IgD-negative memory B cell (primary cell): ENCODE measurements around the gene ZCCHC7. TPM values are rescaled to one million over a fixed set of nuclear protein-coding genes. Genes with fewer than 3 reads are reported as not detected.
"Not testable (repeated sequence)": the region's sequence is repeated elsewhere in the genome, so short reads cannot be mapped to it uniquely, and the experiment has no call there.

Experiments used
- H3K27ac Mint-ChIP-seq, 3 donors: one replicate each; pipeline ENCODE4 v1.8.0; 2020 to 2022; ENCODE audit warnings: mild to moderate bottlenecking in 3 of 3, mixed read lengths in 3 of 3, moderate library complexity in 1 of 3
- H3K27me3 Mint-ChIP-seq: one replicate; pipeline ENCODE4 v1.8.0; 2021; ENCODE audit warnings: mixed read lengths
- H3K36me3 Mint-ChIP-seq: one replicate; pipeline ENCODE4 v1.8.0; 2020; ENCODE audit warnings: mild to moderate bottlenecking, mixed read lengths
- H3K4me1 Mint-ChIP-seq, 3 donors: one replicate each; pipeline ENCODE4 v1.8.0; 2020 to 2022; ENCODE audit warnings: mixed read lengths in 3 of 3, mild to moderate bottlenecking in 1 of 3
- H3K4me3 Mint-ChIP-seq, 4 donors: one replicate each; pipeline ENCODE4 v1.8.0; 2020 to 2022; ENCODE audit warnings: mild to moderate bottlenecking in 4 of 4, mixed read lengths in 4 of 4, moderate library complexity in 3 of 4
- H3K9me3 Mint-ChIP-seq, 3 donors: one replicate each; pipeline ENCODE4 v1.8.0; 2020 to 2021; ENCODE audit warnings: mixed read lengths in 3 of 3, mild to moderate bottlenecking in 1 of 3
- polyA plus RNA-seq: library from polyadenylated mRNA; unstranded; fragments of 300-500 nt; fragmentation: Illumina TruSeq; gene quantifications from one replicate; pipeline ENCODE4 v1.2.3, GENCODE V29; 2021

The ZCCHC7 gene
- polyA plus RNA-seq, 1 donor from 2014 or later = 76.8 TPM

DNA sequence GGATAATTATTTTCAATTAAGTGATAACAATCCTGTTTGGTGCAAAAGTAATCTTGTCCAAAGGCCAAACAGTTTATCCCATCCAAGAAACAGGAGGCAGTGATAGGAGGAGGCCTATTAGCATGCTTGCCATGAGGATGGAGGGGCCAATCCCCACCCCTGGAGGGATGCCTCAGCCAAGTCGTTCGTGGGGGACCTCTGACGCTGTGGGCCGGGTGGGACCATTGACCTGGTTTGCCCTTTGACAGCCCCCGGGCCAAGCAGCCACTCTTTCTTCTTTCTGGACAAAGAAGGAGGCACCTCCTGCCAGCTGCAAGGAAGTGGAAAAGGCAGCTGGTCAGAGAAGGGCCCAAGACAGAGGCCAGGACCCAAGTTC is 262.6 kb downstream of the ZCCHC7 start:
- peak overlapping the region; percentile 27 to 96 (median 90) for H3K27ac Mint-ChIP-seq
- H3K9me3 Mint-ChIP-seq = no peaks in the 10 kb centered on the region
- H3K36me3 Mint-ChIP-seq = peaks cover 5% of the 10 kb centered on the region
- H3K4me1 Mint-ChIP-seq = peaks cover 62 to 65% (median 65%) of the 10 kb centered on the region in 3 donors
- peaks cover 8% of the 10 kb centered on the region for H3K27me3 Mint-ChIP-seq
- H3K4me3 Mint-ChIP-seq = peak overlapping the region in 3 of 4 donors; percentile 45 to 90 (median 80)

DNA sequence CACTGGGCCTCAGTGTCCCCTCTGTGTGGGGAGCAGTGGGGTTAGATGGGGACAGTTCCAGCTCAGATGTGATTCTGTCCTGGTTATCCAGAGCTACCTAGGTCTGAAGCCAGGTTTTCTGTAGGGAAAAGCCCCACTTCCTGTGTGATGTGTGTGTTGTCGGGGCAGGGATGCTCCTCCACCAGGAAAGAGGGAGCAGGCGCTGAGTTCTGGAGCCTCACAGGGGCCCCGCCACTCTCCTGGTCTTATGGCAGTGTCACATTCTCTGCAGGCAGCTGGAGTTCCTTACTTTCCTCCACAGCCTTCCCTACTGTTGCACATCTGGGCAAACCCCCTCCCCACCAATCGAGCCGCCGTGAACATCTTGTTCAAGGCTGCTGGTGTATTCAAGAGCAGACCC is 263.0 kb downstream of the ZCCHC7 start:
- H3K4me3 Mint-ChIP-seq = peak overlapping the region in 3 of 4 donors; percentile 17 to 88 (median 30)
- H3K27me3 Mint-ChIP-seq = peaks cover 5% of the 10 kb centered on the region
- H3K36me3 Mint-ChIP-seq = peaks cover 5% of the 10 kb centered on the region
- no peaks in the 10 kb centered on the region for H3K9me3 Mint-ChIP-seq
- peak overlapping the region in 1 of 3 donors; percentile 96 for H3K27ac Mint-ChIP-seq
- H3K4me1 Mint-ChIP-seq = peaks cover 58 to 63% (median 61%) of the 10 kb centered on the region in 3 donors

- H3K4me1 Mint-ChIP-seq = peaks cover 52 to 59% (median 55%) of the 10 kb centered on the region in 3 donors
- no peaks in the 10 kb centered on the region for H3K9me3 Mint-ChIP-seq
- peak overlapping the region in 3 of 4 donors; percentile 17 to 88 (median 79) for H3K4me3 Mint-ChIP-seq
- peak overlapping the region in 2 of 3 donors; percentile 31 to 93 for H3K27ac Mint-ChIP-seq
- H3K36me3 Mint-ChIP-seq = peaks cover 5% of the 10 kb centered on the region
- no peaks in the 10 kb centered on the region for H3K27me3 Mint-ChIP-seq
Measured at GRCh38 chr9:37383876-37384746, 263.7 kb downstream of the ZCCHC7 start.

- Mint-ChIP-seq H3K4me1 (peaks cover 51 to 54% (median 52%) of the 10 kb centered on the region in 3 donors), H3K9me3 (no peaks in the 10 kb centered on the region), H3K27me3 (no peaks in the 10 kb centered on the region), H3K27ac (peak overlapping the region in 2 of 3 donors; percentile 54 to 76), H3K36me3 (peaks cover 4% of the 10 kb centered on the region), H3K4me3 (peak overlapping the region in 1 of 4 donors; percentile 49)
Measured at GRCh38 chr9:37385286-37385685, 264.9 kb downstream of the ZCCHC7 start.

DNA sequence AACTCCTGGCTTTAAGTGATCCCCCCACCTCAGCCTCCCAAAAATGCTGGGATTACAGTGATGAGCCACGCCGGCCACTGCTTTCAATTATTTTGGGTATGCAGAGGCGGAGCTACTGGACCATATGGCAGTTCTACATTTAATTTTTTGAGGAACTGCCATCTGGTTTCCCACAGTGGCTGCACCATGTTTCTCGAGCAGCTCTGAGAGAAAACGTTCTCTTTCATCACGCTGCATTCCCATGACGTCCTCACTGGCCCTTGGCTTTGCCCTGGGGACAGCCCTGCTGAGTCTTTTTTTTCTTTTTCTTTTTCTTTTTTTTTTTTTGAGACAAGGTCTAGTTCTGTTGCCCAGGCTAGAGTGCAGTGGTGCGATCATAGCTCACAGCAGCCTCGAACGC is 266.6 kb downstream of the ZCCHC7 start:
- Mint-ChIP-seq H3K9me3 (no peaks in the 10 kb centered on the region), H3K4me3 (peak overlapping the region in 2 of 4 donors; percentile 54 to 65), H3K27me3 (no peaks in the 10 kb centered on the region), H3K36me3 (peaks cover under 1% of the 10 kb centered on the region), H3K4me1 (peaks cover 43 to 49% (median 47%) of the 10 kb centered on the region in 3 donors), H3K27ac (peak overlapping the region in 2 of 3 donors; percentile 53 to 63)

- Mint-ChIP-seq H3K4me1 (peaks cover 22 to 29% (median 26%) of the 10 kb centered on the region in 3 donors), H3K27me3 (no peaks in the 10 kb centered on the region)
Measured at GRCh38 chr9:37390759-37391158, 270.4 kb downstream of the ZCCHC7 start.

DNA sequence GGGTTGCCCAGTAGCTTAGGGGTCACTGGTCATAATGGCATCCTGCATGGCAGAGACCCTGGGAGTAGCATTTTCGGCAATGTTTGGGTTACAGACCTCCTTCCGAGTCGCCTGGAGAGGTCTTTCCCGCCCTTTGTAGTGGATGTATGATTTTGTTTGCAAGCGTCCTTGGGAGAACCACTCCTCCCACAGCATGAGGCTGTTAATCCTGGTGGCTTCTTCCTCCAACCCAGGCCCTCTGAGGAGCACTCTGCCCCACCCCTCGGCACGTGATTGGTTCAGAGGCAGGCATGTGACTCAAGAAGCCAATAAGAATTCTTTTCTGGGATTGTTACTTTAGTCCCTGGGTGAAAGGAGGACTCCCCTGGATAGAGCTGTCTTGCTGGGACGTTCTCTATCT is 271.9 kb downstream of the ZCCHC7 start:
- H3K27ac Mint-ChIP-seq = peak overlapping the region in 1 of 3 donors; percentile 43

More at GRCh38 chr9:37390759-37391158, 270.4 kb downstream of the ZCCHC7 start:
- Mint-ChIP-seq H3K4me3 (peak overlapping the region in 2 of 4 donors; percentile 49 to 79), H3K27ac (peak overlapping the region; percentile 14 to 53 (median 29)), H3K36me3 (no peaks in the 10 kb centered on the region), H3K9me3 (no peaks in the 10 kb centered on the region)

DNA sequence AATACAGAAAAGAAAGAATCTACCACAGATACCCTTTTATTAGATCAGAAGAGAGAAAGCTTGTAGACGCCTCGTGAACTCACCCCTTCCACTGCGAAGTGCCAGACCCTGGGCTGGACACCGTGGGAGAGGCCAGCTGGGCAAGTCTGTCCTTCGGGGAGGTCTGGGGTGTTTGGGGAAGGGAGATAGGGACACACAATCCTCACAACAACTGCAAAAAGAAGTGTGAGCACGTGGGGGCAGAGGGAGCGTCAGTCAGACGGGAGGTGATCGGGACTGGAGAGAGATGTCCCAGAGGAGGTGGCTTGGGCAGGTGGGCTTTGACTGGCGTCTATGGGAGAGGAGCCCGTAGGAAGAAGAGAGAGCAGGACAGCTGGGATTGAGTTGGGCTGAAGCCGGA is 274.9 kb downstream of the ZCCHC7 start:
- H3K27ac Mint-ChIP-seq = peak overlapping the region in 1 of 3 donors; percentile 92
- no peaks in the 10 kb centered on the region for H3K36me3 Mint-ChIP-seq
- no peaks in the 10 kb centered on the region for H3K9me3 Mint-ChIP-seq
- peaks cover 22 to 29% (median 25%) of the 10 kb centered on the region in 3 donors for H3K4me1 Mint-ChIP-seq
- H3K27me3 Mint-ChIP-seq = no peaks in the 10 kb centered on the region
- H3K4me3 Mint-ChIP-seq = peak overlapping the region in 1 of 4 donors; percentile 60

More for the DNA sequence above, 271.9 kb downstream of the ZCCHC7 start:
- H3K36me3 Mint-ChIP-seq = no peaks in the 10 kb centered on the region
- H3K27me3 Mint-ChIP-seq = no peaks in the 10 kb centered on the region
- no peaks in the 10 kb centered on the region for H3K9me3 Mint-ChIP-seq
- H3K4me1 Mint-ChIP-seq = peaks cover 17 to 22% (median 18%) of the 10 kb centered on the region in 3 donors
- no peak overlapping the region for H3K4me3 Mint-ChIP-seq

DNA sequence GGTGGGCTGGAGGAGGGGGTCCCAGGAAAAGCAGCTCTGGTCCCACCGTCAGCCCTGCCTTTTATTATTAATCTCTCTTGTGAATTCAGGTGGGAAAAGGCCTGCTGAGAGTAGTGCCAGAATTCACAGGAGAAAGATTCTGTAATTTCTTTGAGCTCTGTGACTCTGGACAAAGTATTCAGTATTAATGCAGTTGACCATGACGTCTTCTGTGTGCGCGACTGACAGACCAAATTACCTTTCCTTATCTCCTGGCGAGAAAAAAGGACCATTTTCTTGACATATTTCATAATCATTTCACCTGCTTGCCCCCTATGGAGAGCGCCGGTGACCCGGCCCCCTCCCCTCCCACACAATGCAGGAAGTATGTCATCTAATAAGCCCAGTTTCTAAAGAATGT is 275.3 kb downstream of the ZCCHC7 start:
- H3K4me1 Mint-ChIP-seq = peaks cover 18 to 25% (median 22%) of the 10 kb centered on the region in 3 donors
- no peaks in the 10 kb centered on the region for H3K27me3 Mint-ChIP-seq
- H3K4me3 Mint-ChIP-seq = peak overlapping the region in 2 of 4 donors; percentile 55 to 60
- H3K9me3 Mint-ChIP-seq = no peaks in the 10 kb centered on the region
- no peaks in the 10 kb centered on the region for H3K36me3 Mint-ChIP-seq
- H3K27ac Mint-ChIP-seq = peak overlapping the region in 1 of 3 donors; percentile 92

- not testable (repeated sequence) for H3K9me3 Mint-ChIP-seq, H3K27me3 Mint-ChIP-seq, H3K27ac Mint-ChIP-seq, H3K36me3 Mint-ChIP-seq, H3K4me3 Mint-ChIP-seq
- H3K4me1 Mint-ChIP-seq = peaks cover 20 to 25% (median 24%) of the 10 kb centered on the region in 3 donors
Measured at GRCh38 chr9:37397948-37398347, 277.6 kb downstream of the ZCCHC7 start.

- peaks cover 25 to 30% (median 30%) of the 10 kb centered on the region in 3 donors for H3K4me1 Mint-ChIP-seq
- H3K36me3 Mint-ChIP-seq = no peaks in the 10 kb centered on the region
- H3K4me3 Mint-ChIP-seq = peak overlapping the region in 1 of 4 donors; percentile 75
- no peaks in the 10 kb centered on the region for H3K9me3 Mint-ChIP-seq
- H3K27ac Mint-ChIP-seq = peak overlapping the region in 1 of 3 donors; percentile 4
- peaks cover 9% of the 10 kb centered on the region for H3K27me3 Mint-ChIP-seq
Measured at GRCh38 chr9:37398464-37399025, 278.2 kb downstream of the ZCCHC7 start.

GRCh38 chr9:37399336-37399735 is 279.0 kb downstream of the ZCCHC7 start:
- Mint-ChIP-seq H3K4me3 (no peak overlapping the region), H3K27me3 (peaks cover 13% of the 10 kb centered on the region), H3K4me1 (peaks cover 30 to 35% (median 31%) of the 10 kb centered on the region in 3 donors), H3K36me3 (no peaks in the 10 kb centered on the region), H3K27ac (no peak overlapping the region), H3K9me3 (no peaks in the 10 kb centered on the region)

- Mint-ChIP-seq H3K27ac (peak overlapping the region in 1 of 3 donors; percentile 41), H3K4me3 (no peak overlapping the region), H3K27me3 (peaks cover 16% of the 10 kb centered on the region), H3K4me1 (peaks cover 29 to 42% (median 36%) of the 10 kb centered on the region in 3 donors), H3K9me3 (no peaks in the 10 kb centered on the region), H3K36me3 (no peaks in the 10 kb centered on the region)
Measured at GRCh38 chr9:37404590-37404989, 284.2 kb downstream of the ZCCHC7 start.

DNA sequence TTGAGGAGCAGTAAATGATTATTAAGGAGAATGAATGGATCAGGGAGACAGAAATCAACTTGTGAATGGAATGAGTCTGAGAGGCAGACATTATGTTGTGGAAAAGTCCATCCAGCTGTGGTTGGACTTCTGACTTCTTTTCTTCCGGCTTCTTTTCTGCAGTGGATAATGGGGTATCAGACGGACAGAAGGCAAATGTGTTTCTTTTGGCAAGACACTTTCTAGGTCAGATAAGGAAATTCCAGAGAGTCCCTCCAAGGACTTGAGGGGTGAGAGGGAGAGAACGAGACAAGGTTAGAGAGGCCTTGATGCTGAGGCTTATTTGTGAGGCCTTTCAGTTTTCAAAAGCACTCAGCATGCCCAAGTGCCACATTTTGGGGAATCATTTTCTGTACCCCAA is 285.0 kb downstream of the ZCCHC7 start:
- H3K9me3 Mint-ChIP-seq = no peaks in the 10 kb centered on the region
- H3K4me1 Mint-ChIP-seq = peaks cover 30 to 47% (median 36%) of the 10 kb centered on the region in 3 donors
- H3K4me3 Mint-ChIP-seq = no peak overlapping the region
- peak overlapping the region in 2 of 3 donors; percentile 1 to 41 for H3K27ac Mint-ChIP-seq
- H3K27me3 Mint-ChIP-seq = peaks cover 16% of the 10 kb centered on the region
- H3K36me3 Mint-ChIP-seq = no peaks in the 10 kb centered on the region

GRCh38 chr9:37405764-37406380 is 285.5 kb downstream of the ZCCHC7 start:
- Mint-ChIP-seq H3K27ac (peak overlapping the region in 2 of 3 donors; percentile 6 to 19), H3K4me1 (peaks cover 31 to 51% (median 38%) of the 10 kb centered on the region in 3 donors), H3K9me3 (no peaks in the 10 kb centered on the region), H3K4me3 (peak overlapping the region in 2 of 4 donors; percentile 5 to 15), H3K36me3 (no peaks in the 10 kb centered on the region), H3K27me3 (peaks cover 16% of the 10 kb centered on the region)
